HS-27A (cell line): ENCODE results near the gene NBAS.
"Not testable (repeated sequence)": the region's sequence is repeated elsewhere in the genome, so short reads cannot be mapped to it uniquely, and the experiment has no call there.

ENCODE experiments used
- DNase-seq: peaks from one replicate; pipeline ENCODE4 v3.0.0-alpha.2; 2012; ENCODE audit warnings: low read depth, missing footprints

The NBAS gene

GRCh38 chr2:15460112-15460620, 101.0 kb downstream of the NBAS start:
- no peak for DNase-seq

GRCh38 chr2:15458277-15458676, 102.9 kb downstream of the NBAS start:
- no peak for DNase-seq

GRCh38 chr2:15457868-15458267, 103.3 kb downstream of the NBAS start:
- no peak for DNase-seq

- DNase-seq: no peak
These were observed 104.8 kb downstream of the NBAS start for GRCh38 chr2:15456352-15456751.

- no peak for DNase-seq
These were observed 110.3 kb downstream of the NBAS start for GRCh38 chr2:15450808-15451207.

GRCh38 chr2:15449556-15450236, 111.4 kb downstream of the NBAS start:
- no peak for DNase-seq

GRCh38 chr2:15448250-15448839, 112.8 kb downstream of the NBAS start:
- DNase-seq: no peak

GRCh38 chr2:15447381-15447780, 113.8 kb downstream of the NBAS start:
- no peak for DNase-seq

GRCh38 chr2:15446961-15447360, 114.2 kb downstream of the NBAS start:
- DNase-seq: no peak

- DNase-seq: no peak
These were observed 115.1 kb downstream of the NBAS start for GRCh38 chr2:15445891-15446562.

GRCh38 chr2:15439768-15440524, 121.2 kb downstream of the NBAS start:
- not testable (repeated sequence) for DNase-seq

GRCh38 chr2:15439366-15439765, 121.8 kb downstream of the NBAS start:
- DNase-seq: not testable (repeated sequence)

- DNase-seq: no peak
These were observed 124.9 kb downstream of the NBAS start for GRCh38 chr2:15436195-15436594.

- no peak for DNase-seq
These were observed 125.7 kb downstream of the NBAS start for GRCh38 chr2:15435474-15435873.

GRCh38 chr2:15432642-15433256, 128.4 kb downstream of the NBAS start:
- DNase-seq: no peak

GRCh38 chr2:15429032-15429431, 132.1 kb downstream of the NBAS start:
- no peak for DNase-seq

GRCh38 chr2:15427987-15428386, 133.1 kb downstream of the NBAS start:
- no peak for DNase-seq

GRCh38 chr2:15426606-15427005, 134.5 kb downstream of the NBAS start:
- no peak for DNase-seq

GRCh38 chr2:15425712-15426111, 135.4 kb downstream of the NBAS start:
- no peak for DNase-seq

- no peak for DNase-seq
These were observed 139.4 kb downstream of the NBAS start for GRCh38 chr2:15421753-15422152.

GRCh38 chr2:15415748-15416147, 145.4 kb downstream of the NBAS start:
- no peak for DNase-seq

GRCh38 chr2:15412779-15413178, 148.4 kb downstream of the NBAS start:
- DNase-seq: no peak
